Neuron (in vitro differentiated cells): ENCODE measurements around the gene CLPSL2.
"Not testable (repeated sequence)": the region's sequence is repeated elsewhere in the genome, so short reads cannot be mapped to it uniquely, and the experiment has no call there.

Experiments
- H2AFZ ChIP-seq: one replicate; pipeline ENCODE4 v1.6.1; 2013; ENCODE audit warnings: low read depth, mild to moderate bottlenecking, inconsistent platforms, low read length, moderate library complexity
- H3K27me3 ChIP-seq: one replicate; pipeline ENCODE4 v1.6.1; 2013; ENCODE audit warnings: low read length; ENCODE audit not compliant: insufficient read depth
- H3K36me3 ChIP-seq: one replicate; pipeline ENCODE4 v1.6.1; 2013; ENCODE audit warnings: low read length; ENCODE audit not compliant: insufficient read depth
- H3K4me1 ChIP-seq: one replicate; pipeline ENCODE4 v1.6.1; 2013; ENCODE audit warnings: low read length; ENCODE audit not compliant: insufficient read depth
- H3K4me3 ChIP-seq: 2 replicates; pipeline ENCODE4 v1.5.1; 2013; ENCODE audit warnings: mild to moderate bottlenecking, low read length, moderate library complexity
- H3K9me3 ChIP-seq: one replicate; pipeline ENCODE4 v1.6.1; 2013; ENCODE audit warnings: low read length

CLPSL2 gene

DNA sequence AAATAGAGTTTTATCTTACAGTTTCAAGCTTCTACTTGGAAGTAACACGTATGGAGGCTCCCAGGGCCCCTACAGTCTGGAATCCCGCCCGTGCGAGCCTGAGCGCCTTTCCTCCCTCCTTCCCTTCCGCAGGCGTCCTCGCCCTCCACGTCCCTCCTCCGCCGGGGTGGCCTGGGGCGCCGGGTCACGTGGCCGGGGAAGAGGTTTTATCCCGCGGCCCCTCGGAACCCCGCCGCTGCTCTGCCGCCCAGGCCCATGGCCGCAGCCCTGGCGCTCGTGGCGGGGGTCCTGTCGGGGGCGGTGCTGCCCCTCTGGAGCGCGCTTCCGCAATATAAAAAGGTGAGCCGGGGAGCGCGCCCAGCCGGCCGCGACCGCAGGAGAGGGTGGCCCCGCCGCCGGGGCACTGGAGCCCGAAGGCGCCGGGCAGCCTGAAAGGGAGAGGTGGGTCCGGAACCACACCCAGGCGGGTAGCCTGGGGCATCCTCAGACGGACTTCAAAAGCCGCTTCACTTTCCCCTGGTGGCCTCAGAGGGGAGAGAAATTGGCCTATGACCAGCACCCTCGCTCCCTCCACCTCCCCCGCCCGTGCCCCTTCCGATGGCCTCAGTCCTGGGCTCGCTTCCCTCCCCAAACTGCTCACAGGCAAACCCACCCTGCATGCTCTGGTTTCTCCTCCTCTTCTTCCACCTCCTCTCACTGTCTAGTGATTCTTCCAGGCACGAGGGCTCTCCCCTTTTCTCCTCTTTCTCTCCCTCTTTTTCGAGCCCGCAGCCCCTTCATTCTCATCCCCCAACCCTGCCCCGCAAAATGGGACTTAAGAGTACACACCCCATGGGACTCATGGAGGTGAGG is at the start of gene CLPSL2:
TSS of gene CLPSL2 (plus strand) at position 235 of the 852 bp plus-strand sequence. CDS start at position 256, 21 bp downstream.
- H3K9me3 ChIP-seq, result no peaks in the 10 kb centered on the region
- H3K36me3 ChIP-seq, result no peaks in the 10 kb centered on the region
- H3K4me3 ChIP-seq, result peak within 1 kb of the TSS; percentile 36
- peak within 1 kb of the TSS; percentile 79 for H2AFZ ChIP-seq
- H3K4me1 ChIP-seq, result peaks cover 2% of the 10 kb centered on the region
- H3K27me3 ChIP-seq, result peaks cover 26% of the 10 kb centered on the region

- Histone ChIP-seq H3K4me1 (peaks cover 29% of the 10 kb centered on the region), H3K27me3 (no peaks in the 10 kb centered on the region), H3K36me3 (no peaks in the 10 kb centered on the region)
Measured at GRCh38 chr6:35727231-35727934, 49.0 kb upstream of the CLPSL2 start.

DNA sequence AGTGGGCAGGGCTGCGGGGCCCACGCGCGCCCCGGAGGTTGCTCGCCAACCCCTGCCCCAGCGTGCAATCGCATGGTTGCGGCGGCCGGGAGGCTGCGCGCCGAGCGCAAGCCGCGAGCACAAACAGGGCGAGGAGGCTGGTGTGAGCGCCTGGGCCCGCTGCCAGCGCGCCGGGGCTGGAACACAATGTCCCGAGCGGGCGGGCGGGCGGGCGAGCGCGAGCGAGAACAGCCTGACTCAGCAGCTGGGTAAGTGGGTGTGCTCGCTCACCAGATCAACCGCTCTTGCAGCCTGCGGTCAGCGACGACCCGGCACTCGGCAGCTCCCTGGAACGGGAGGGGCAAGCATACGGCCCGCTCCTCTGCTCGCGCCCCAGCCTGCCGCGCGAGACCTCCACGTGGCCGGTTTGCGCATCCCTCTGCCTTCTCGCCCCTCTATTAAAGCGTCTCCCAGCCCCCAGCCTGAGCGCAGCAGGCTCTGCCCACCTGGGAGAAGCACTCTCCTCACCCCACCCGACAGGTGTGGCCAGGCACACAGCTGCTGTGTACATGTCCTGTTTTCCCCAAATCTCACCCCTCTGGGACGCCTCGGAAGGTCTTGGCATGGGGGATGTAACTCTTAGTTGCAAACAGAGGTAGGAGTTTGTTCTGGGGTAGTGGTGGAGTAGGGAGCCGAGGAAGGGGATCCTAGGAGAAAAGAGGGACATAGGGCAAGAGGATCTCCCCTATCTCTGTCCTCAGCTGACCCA is 48.3 kb upstream of the CLPSL2 start:
- H3K27me3 ChIP-seq, result no peaks in the 10 kb centered on the region
- peaks cover 32% of the 10 kb centered on the region for H3K4me1 ChIP-seq
- H2AFZ ChIP-seq, result peak overlapping the region; percentile 35
- H3K4me3 ChIP-seq, result peak overlapping the region; percentile 82
- no peaks in the 10 kb centered on the region for H3K36me3 ChIP-seq
- no peaks in the 10 kb centered on the region for H3K9me3 ChIP-seq

More at GRCh38 chr6:35727231-35727934, 49.0 kb upstream of the CLPSL2 start:
- peak overlapping the region; percentile 82 for H3K4me3 ChIP-seq
- H3K9me3 ChIP-seq, result no peaks in the 10 kb centered on the region
- peak overlapping the region; percentile 35 for H2AFZ ChIP-seq

DNA sequence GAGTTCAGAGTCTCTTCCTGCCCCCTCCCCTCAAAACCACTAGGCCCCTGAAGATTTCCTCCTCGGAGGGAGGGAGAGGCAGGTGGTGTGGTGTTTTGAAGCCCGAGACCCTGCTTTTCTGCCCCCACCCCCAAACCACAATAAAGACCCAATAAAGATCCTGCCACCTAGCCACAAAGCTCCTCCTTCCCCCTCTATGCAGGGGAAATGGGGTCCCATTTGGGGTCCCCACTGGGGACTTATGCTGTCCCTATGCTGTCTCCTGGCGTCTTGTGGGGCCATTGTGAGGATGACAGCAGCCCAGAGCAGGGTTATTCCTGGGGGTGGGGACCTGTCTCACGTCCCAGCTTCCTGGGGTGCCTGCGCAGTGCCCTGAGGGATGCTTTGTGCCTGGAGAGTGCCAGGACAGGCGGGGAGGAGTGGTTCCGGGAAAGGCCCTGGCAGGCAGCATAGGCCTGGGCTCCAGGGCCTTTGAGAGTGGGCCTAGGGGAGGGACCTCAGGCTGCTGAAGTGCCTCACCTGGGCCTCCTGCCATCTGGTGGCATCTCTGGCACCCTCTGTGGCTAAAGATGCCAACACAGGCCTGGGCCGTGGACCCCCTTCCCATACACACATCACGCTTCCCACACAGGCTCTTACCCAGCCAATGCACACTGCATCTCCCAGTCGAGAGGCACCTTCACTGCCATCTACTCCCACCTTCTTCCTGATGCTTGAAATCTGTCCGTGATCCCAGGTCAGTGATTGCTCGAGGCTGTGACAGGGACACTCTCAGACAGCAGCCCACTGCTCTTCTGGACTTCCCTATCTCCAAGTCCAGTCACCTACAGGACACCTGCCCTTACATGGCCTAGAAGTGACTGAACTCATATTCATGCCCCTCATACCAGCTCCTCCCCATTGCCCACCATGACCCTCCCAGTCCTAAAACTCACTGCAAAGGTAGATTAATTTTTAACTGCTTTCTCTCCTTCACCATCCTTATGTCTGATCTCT is 47.4 kb upstream of the CLPSL2 start:
- Histone ChIP-seq H3K4me1 (peaks cover 32% of the 10 kb centered on the region), H3K27me3 (no peaks in the 10 kb centered on the region), H3K36me3 (no peaks in the 10 kb centered on the region), H3K9me3 (no peaks in the 10 kb centered on the region), H2AFZ (no peak overlapping the region), H3K4me3 (peak overlapping the region; percentile 82)

- Histone ChIP-seq H3K4me1 (peaks cover 32% of the 10 kb centered on the region), H3K9me3 (no peaks in the 10 kb centered on the region), H3K36me3 (no peaks in the 10 kb centered on the region), H3K4me3 (no peak overlapping the region), H3K27me3 (no peaks in the 10 kb centered on the region), H2AFZ (no peak overlapping the region)
Measured at GRCh38 chr6:35729722-35730121, 46.7 kb upstream of the CLPSL2 start.

GRCh38 chr6:35730745-35731413 is 45.5 kb upstream of the CLPSL2 start:
- no peaks in the 10 kb centered on the region for H3K9me3 ChIP-seq
- no peaks in the 10 kb centered on the region for H3K27me3 ChIP-seq
- H3K4me1 ChIP-seq, result peaks cover 33% of the 10 kb centered on the region
- peak overlapping the region; percentile 66 for H3K4me3 ChIP-seq
- no peaks in the 10 kb centered on the region for H3K36me3 ChIP-seq
- no peak overlapping the region for H2AFZ ChIP-seq

DNA sequence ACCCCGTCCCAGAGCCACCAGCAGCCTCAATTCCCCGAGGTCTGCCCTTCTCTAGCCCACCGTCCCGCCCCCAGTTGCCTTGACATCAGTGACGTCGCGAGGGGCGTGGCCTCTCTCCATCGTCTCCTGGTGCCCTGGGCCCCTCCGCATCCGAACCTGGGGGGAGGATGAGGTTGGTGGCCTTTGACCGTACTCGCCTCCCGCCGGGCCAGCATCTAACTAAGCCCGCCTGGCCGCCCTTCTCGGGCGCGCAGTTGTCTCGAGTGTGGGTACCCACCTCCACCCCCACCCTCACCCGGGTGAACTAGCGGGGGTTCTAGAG is 45.0 kb upstream of the CLPSL2 start:
- H3K4me3 ChIP-seq, result peak overlapping the region; percentile 66
- H3K9me3 ChIP-seq, result no peaks in the 10 kb centered on the region
- peaks cover 31% of the 10 kb centered on the region for H3K4me1 ChIP-seq
- no peaks in the 10 kb centered on the region for H3K36me3 ChIP-seq
- peak overlapping the region; percentile 73 for H2AFZ ChIP-seq
- no peaks in the 10 kb centered on the region for H3K27me3 ChIP-seq

- H3K9me3 ChIP-seq, result no peaks in the 10 kb centered on the region
- no peaks in the 10 kb centered on the region for H3K27me3 ChIP-seq
- H3K4me3 ChIP-seq, result peak overlapping the region; percentile 66
- H2AFZ ChIP-seq, result peak overlapping the region; percentile 73
- H3K36me3 ChIP-seq, result no peaks in the 10 kb centered on the region
- H3K4me1 ChIP-seq, result peaks cover 26% of the 10 kb centered on the region
Measured at GRCh38 chr6:35731736-35732532, 44.5 kb upstream of the CLPSL2 start.

DNA sequence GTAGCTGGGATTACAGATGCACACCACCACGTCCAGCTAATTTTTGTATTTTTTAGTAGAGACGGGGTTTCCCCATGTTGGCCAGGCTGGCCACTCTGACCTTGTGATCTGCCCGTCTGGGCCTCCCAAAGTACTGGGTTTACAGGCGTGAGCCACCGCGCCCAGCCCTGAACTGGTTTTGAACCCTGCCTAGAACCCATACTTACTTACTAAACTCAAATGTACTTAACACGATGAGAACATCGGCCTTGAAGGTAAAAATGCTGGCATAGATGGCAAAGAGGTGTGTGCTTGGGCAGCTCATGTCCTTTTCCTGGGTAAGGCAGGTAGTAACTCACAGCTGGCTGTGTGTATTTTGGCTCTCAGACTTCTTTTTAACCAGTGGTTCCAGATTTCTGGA is 42.8 kb upstream of the CLPSL2 start:
- no peak overlapping the region for H3K4me3 ChIP-seq
- peaks cover 27% of the 10 kb centered on the region for H3K4me1 ChIP-seq
- no peaks in the 10 kb centered on the region for H3K27me3 ChIP-seq

DNA sequence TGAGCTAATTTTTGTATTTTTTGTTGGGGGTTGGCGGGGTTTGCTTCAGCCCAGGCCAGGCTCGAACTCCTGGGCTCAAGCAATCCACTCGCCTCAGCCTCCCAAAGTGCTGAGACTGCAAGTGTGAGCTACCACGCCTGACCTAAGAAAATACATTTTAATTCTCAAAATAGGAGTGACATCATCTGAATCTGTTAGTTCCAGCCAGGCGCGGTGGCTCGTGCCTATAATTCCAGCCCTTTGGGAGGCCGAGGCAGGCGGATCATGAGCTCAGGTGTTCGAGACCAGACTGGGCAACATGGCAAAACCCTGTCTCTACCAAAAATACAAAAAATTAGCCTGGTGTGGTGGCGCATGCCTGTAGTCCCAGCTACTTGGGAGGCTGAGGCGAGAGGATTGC is 42.1 kb upstream of the CLPSL2 start:
- not testable (repeated sequence) for H2AFZ ChIP-seq, H3K4me3 ChIP-seq, H3K27me3 ChIP-seq, H3K9me3 ChIP-seq, H3K36me3 ChIP-seq
- peaks cover 34% of the 10 kb centered on the region for H3K4me1 ChIP-seq

More for the DNA sequence above, 42.8 kb upstream of the CLPSL2 start:
- H3K36me3 ChIP-seq, result no peaks in the 10 kb centered on the region
- H2AFZ ChIP-seq, result no peak overlapping the region
- H3K9me3 ChIP-seq, result no peaks in the 10 kb centered on the region

DNA sequence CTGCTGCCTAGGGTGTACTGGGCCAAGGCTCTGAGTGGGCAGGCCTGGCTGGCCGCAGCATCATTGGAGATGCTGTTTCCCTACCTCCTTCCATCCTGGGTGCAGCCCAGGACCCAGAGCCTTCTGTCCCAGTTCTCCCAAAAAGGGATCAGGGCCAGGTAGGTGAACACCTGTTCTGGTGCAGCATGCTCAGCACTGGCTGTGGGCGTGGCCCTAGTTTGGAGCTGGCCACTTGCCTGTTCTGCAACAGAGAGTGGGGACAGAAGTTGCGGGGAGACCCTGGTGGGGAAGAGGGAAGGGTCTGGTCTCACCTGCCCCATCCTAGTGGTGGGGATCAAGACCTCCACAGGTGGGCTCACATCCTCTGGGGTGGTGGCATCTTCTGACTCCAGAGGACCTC is 40.9 kb upstream of the CLPSL2 start:
- no peaks in the 10 kb centered on the region for H3K27me3 ChIP-seq
- H3K36me3 ChIP-seq, result no peaks in the 10 kb centered on the region
- no peaks in the 10 kb centered on the region for H3K9me3 ChIP-seq
- H2AFZ ChIP-seq, result no peak overlapping the region
- H3K4me3 ChIP-seq, result no peak overlapping the region
- H3K4me1 ChIP-seq, result peaks cover 44% of the 10 kb centered on the region
